Astrocyte (in vitro differentiated cells and primary cell): Measurements from ENCODE around the gene RTN4RL2. TPM values are rescaled to one million over a fixed set of nuclear protein-coding genes. Genes with fewer than 3 reads are reported as not detected.

Source experiments
- DNase-seq: peaks from one replicate; pipeline ENCODE4 v3.0.0-alpha.2; 2010; ENCODE audit warnings: low read depth
- FAIRE-seq: peaks from 2 replicates; lab custom pipeline; 2011; peaks lifted over from hg19 to GRCh38; lab: Jason Lieb, UNC
- H2AFZ ChIP-seq: 2 replicates; pipeline ENCODE4 v1.6.0; 2012; ENCODE audit warnings: low read depth, low read length, inconsistent platforms
- H3K27ac ChIP-seq: 2 replicates; pipeline ENCODE4 v1.5.1; 2011; ENCODE audit warnings: low read depth, low read length, inconsistent platforms
- H3K27me3 ChIP-seq: 2 replicates; pipeline ENCODE4 v1.6.0; 2011; ENCODE audit warnings: low read length, inconsistent platforms; ENCODE audit not compliant: insufficient read depth
- H3K36me3 ChIP-seq: 2 replicates; pipeline ENCODE4 v1.5.1; 2011; ENCODE audit warnings: low read length, inconsistent platforms; ENCODE audit not compliant: insufficient read depth
- H3K4me1 ChIP-seq: 2 replicates; pipeline ENCODE4 v1.5.1; 2011; ENCODE audit warnings: low read length, inconsistent platforms; ENCODE audit not compliant: insufficient read depth
- H3K4me2 ChIP-seq: 2 replicates; pipeline ENCODE4 v1.6.0; 2012; ENCODE audit warnings: low read length, inconsistent platforms
- H3K4me3 ChIP-seq: 2 replicates; pipeline ENCODE4 v1.5.1; 2011; ENCODE audit warnings: low read depth, mild to moderate bottlenecking, low read length, inconsistent platforms; ENCODE audit not compliant: insufficient read depth
- H3K79me2 ChIP-seq: 2 replicates; pipeline ENCODE4 v1.6.0; 2012; ENCODE audit warnings: mild to moderate bottlenecking, low read length, inconsistent platforms; ENCODE audit not compliant: insufficient read depth
- H3K9ac ChIP-seq: 2 replicates; pipeline ENCODE4 v1.6.0; 2012; ENCODE audit warnings: mild to moderate bottlenecking, low read length, inconsistent platforms
- H3K9me3 ChIP-seq: 2 replicates; pipeline ENCODE4 v1.5.1; 2012; ENCODE audit warnings: low read depth, mild to moderate bottlenecking, low read length, inconsistent platforms; ENCODE audit not compliant: insufficient read depth
- H4K20me1 ChIP-seq: 2 replicates; pipeline ENCODE4 v1.6.0; 2012; ENCODE audit warnings: low read length, inconsistent platforms; ENCODE audit not compliant: insufficient read depth
- H3K27ac Mint-ChIP-seq: one replicate; pipeline ENCODE4 v1.8.0; 2021; ENCODE audit warnings: mild to moderate bottlenecking, mixed read lengths; ENCODE audit not compliant: unreplicated experiment
- H3K27me3 Mint-ChIP-seq: one replicate; pipeline ENCODE4 v1.8.0; 2021; ENCODE audit warnings: low read depth, mixed read lengths; ENCODE audit not compliant: unreplicated experiment
- H3K36me3 Mint-ChIP-seq: one replicate; pipeline ENCODE4 v1.8.0; 2021; ENCODE audit warnings: low read depth, mixed read lengths; ENCODE audit not compliant: unreplicated experiment
- H3K4me1 Mint-ChIP-seq: one replicate; pipeline ENCODE4 v1.8.0; 2021; ENCODE audit warnings: low read depth, mixed read lengths; ENCODE audit not compliant: unreplicated experiment
- H3K4me3 Mint-ChIP-seq: one replicate; pipeline ENCODE4 v1.8.0; 2021; ENCODE audit warnings: mild to moderate bottlenecking, moderate library complexity, mixed read lengths; ENCODE audit not compliant: unreplicated experiment
- H3K9me3 Mint-ChIP-seq: one replicate; pipeline ENCODE4 v1.8.0; 2021; ENCODE audit warnings: mild to moderate bottlenecking, mixed read lengths; ENCODE audit not compliant: unreplicated experiment
- EZH2 ChIP-seq: IDR thresholded peaks from 2 replicates; pipeline ENCODE4 v1.6.1; 2012; ENCODE audit warnings: mild to moderate bottlenecking, low read length, inconsistent platforms; ENCODE audit not compliant: insufficient read depth
- total RNA-seq: library from RNA; stranded (reverse); gene quantifications from 2 replicates; pipeline ENCODE4 v1.2.1, GENCODE V29; 2021
- TF ChIP-seq, protein P1 (sequence below): IDR thresholded peaks from 2 replicates; pipeline ENCODE4 v1.5.1; 2011; ENCODE audit warnings: low read depth, mild to moderate bottlenecking, inconsistent platforms, low read length, moderate library complexity; ENCODE audit not compliant: insufficient read depth

The RTN4RL2 gene
- total RNA-seq, 1 donor from 2014 or later: 0.50 TPM

DNA sequence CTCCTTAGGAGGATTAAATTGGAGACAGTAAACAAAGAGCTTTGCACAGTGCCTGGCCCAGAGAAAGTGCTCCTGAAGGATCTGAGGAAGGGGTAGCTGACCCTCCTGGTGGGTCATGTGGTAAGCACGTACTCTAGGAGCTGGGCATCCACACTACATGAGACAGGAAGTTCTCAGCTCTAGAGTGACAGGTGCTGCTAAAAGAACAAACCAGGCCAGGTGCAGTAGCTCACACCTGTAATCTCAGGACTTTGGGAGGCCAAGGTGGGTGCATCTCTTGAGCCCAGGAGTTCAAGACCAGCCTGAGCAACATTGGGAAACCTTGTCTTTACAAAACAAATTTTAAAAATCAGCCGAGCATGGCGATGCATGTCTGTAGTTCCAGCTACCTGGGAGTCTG is 42.0 kb downstream of the RTN4RL2 start:
- no peak for FAIRE-seq
- no peak overlapping the region for H3K4me3 Mint-ChIP-seq
- H4K20me1 ChIP-seq: no peaks in the 10 kb centered on the region
- peaks cover 14% of the 10 kb centered on the region for H3K27me3 Mint-ChIP-seq
- H3K9ac ChIP-seq: no peak overlapping the region
- no peaks in the 10 kb centered on the region for H3K9me3 Mint-ChIP-seq
- H2AFZ ChIP-seq: no peak overlapping the region
- no peak for DNase-seq
- H3K36me3 Mint-ChIP-seq: peaks cover 8% of the 10 kb centered on the region
- H3K27me3 ChIP-seq: no peaks in the 10 kb centered on the region
- no peak for TF ChIP-seq EZH2
- TF ChIP-seq, protein P1, sequence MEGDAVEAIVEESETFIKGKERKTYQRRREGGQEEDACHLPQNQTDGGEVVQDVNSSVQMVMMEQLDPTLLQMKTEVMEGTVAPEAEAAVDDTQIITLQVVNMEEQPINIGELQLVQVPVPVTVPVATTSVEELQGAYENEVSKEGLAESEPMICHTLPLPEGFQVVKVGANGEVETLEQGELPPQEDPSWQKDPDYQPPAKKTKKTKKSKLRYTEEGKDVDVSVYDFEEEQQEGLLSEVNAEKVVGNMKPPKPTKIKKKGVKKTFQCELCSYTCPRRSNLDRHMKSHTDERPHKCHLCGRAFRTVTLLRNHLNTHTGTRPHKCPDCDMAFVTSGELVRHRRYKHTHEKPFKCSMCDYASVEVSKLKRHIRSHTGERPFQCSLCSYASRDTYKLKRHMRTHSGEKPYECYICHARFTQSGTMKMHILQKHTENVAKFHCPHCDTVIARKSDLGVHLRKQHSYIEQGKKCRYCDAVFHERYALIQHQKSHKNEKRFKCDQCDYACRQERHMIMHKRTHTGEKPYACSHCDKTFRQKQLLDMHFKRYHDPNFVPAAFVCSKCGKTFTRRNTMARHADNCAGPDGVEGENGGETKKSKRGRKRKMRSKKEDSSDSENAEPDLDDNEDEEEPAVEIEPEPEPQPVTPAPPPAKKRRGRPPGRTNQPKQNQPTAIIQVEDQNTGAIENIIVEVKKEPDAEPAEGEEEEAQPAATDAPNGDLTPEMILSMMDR: no peak
- peaks cover 6% of the 10 kb centered on the region for H3K4me1 ChIP-seq
- no peak overlapping the region for H3K27ac Mint-ChIP-seq
- no peak overlapping the region for H3K4me3 ChIP-seq
- H3K9me3 ChIP-seq: no peaks in the 10 kb centered on the region
- H3K27ac ChIP-seq: no peak overlapping the region
- no peaks in the 10 kb centered on the region for H3K79me2 ChIP-seq
- no peak overlapping the region for H3K4me2 ChIP-seq
- no peaks in the 10 kb centered on the region for H3K36me3 ChIP-seq
- no peaks in the 10 kb centered on the region for H3K4me1 Mint-ChIP-seq

DNA sequence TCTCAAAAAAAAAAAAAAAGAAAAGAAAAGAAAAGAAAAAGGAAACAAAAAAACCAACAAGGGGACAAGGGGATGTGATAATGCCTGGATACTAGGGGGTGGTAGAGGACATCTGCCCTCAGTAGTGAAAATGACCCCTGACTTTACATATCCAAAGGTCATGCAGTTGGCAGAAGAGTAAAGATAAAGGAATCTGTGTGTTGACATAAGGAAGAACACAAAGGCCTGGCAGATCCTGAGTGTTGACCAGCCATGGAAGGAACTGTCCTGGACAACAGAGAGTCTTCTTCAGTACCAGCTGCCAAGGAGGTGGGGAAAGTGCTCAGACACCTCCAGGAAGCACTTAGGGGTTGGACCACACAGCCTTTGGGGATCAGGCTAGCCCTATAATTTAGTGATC is 42.5 kb downstream of the RTN4RL2 start:
- H3K36me3 ChIP-seq: no peaks in the 10 kb centered on the region
- H3K4me3 Mint-ChIP-seq: no peak overlapping the region
- no peaks in the 10 kb centered on the region for H3K9me3 Mint-ChIP-seq
- H3K4me1 Mint-ChIP-seq: no peaks in the 10 kb centered on the region
- no peaks in the 10 kb centered on the region for H3K9me3 ChIP-seq
- no peak overlapping the region for H3K9ac ChIP-seq
- H3K27me3 ChIP-seq: no peaks in the 10 kb centered on the region
- H3K4me2 ChIP-seq: no peak overlapping the region
- FAIRE-seq: no peak
- no peak overlapping the region for H2AFZ ChIP-seq
- no peaks in the 10 kb centered on the region for H4K20me1 ChIP-seq
- H3K27ac Mint-ChIP-seq: no peak overlapping the region
- no peak overlapping the region for H3K4me3 ChIP-seq
- no peaks in the 10 kb centered on the region for H3K79me2 ChIP-seq
- H3K36me3 Mint-ChIP-seq: peaks cover 6% of the 10 kb centered on the region
- no peak for DNase-seq
- H3K27ac ChIP-seq: no peak overlapping the region
- TF ChIP-seq, protein P1: no peak
- TF ChIP-seq EZH2: no peak
- peaks cover 6% of the 10 kb centered on the region for H3K4me1 ChIP-seq
- H3K27me3 Mint-ChIP-seq: peaks cover 9% of the 10 kb centered on the region

DNA sequence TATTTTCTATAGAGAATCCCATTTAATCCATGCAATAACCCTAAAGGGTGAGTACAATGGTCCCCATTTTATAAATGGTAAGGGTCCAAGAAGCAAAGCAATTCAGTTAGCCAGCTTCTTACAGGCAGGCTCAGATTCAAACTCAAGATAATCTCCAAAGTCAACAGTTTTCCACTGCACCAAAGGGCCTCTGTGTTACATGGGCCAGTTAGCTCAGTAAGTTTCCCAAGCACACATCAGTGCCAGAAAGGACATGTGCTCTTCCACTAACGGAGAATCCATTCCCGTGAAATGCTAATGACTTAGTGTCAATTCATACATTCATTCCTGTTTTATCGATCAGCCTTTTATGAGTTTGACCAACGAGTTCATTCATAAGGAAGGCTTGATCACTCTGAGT is 44.2 kb downstream of the RTN4RL2 start:
- no peaks in the 10 kb centered on the region for H4K20me1 ChIP-seq
- TF ChIP-seq, protein P1: no peak
- TF ChIP-seq EZH2: no peak
- FAIRE-seq (no peak), DNase-seq (no peak)
- Mint-ChIP-seq H3K4me3 (no peak overlapping the region), H3K27me3 (peaks cover 9% of the 10 kb centered on the region), H3K4me1 (no peaks in the 10 kb centered on the region), H3K9me3 (no peaks in the 10 kb centered on the region), H3K27ac (no peak overlapping the region), H3K36me3 (peaks cover 6% of the 10 kb centered on the region)
- no peaks in the 10 kb centered on the region for H3K27me3 ChIP-seq
- H3K9ac ChIP-seq: no peak overlapping the region
- H3K9me3 ChIP-seq: no peaks in the 10 kb centered on the region
- no peaks in the 10 kb centered on the region for H3K79me2 ChIP-seq
- H3K4me3 ChIP-seq: no peak overlapping the region
- H3K4me2 ChIP-seq: no peak overlapping the region
- H3K36me3 ChIP-seq: no peaks in the 10 kb centered on the region
- H3K27ac ChIP-seq: no peak overlapping the region
- H3K4me1 ChIP-seq: peaks cover 3% of the 10 kb centered on the region
- peak overlapping the region; percentile 2 for H2AFZ ChIP-seq
